Breast epithelium (tissue), 4 donors: Measurements from ENCODE around the gene RCC1. TPM values are rescaled to one million over a fixed set of nuclear protein-coding genes. Genes with fewer than 3 reads are reported as not detected.

Experiments
- DNase-seq, 2 donors: peaks; one replicate each; pipeline ENCODE4 v3.0.0-alpha.2; 2019; ENCODE audit warnings: low spot score in 2 of 2
- H3K27ac ChIP-seq, 2 donors: fragments of 200-600 bp; sonication (generic) in 1 of 2; one replicate each; pipeline ENCODE4 v1.5.1; 2016 to 2019; ENCODE audit warnings: mild to moderate bottlenecking in 1 of 2
- H3K27me3 ChIP-seq, 2 donors: fragments of 200-600 bp; sonication (generic) in 1 of 2; one replicate each; pipeline versions ENCODE4 v1.5.1 to v1.6.0; 2017 to 2019; ENCODE audit warnings: control low read depth in 1 of 2, mild to moderate bottlenecking in 1 of 2
- H3K36me3 ChIP-seq: fragments of 200-600 bp; one replicate; pipeline ENCODE4 v1.5.1; 2019
- H3K4me1 ChIP-seq, 2 donors: fragments of 200-600 bp; sonication (generic); one replicate each; pipeline ENCODE4 v1.5.1; 2016 to 2019; ENCODE audit warnings: control low read depth in 1 of 2
- H3K4me3 ChIP-seq, 3 donors: fragments of 200-600 bp; sonication (generic); 1 replicate in 2 of 3; 2 replicates in 1 of 3; pipeline ENCODE4 v1.5.1; 2016 to 2019; ENCODE audit warnings: mild to moderate bottlenecking in 3 of 3, moderate library complexity in 2 of 3
- H3K9me3 ChIP-seq, 2 donors: fragments of 200-600 bp; sonication (generic) in 1 of 2; one replicate each; pipeline ENCODE4 v1.5.1; 2016 to 2019; ENCODE audit warnings: control low read depth in 1 of 2
- POLR2A ChIP-seq: fragments of 450-650 bp; IDR thresholded peaks from one replicate; pipeline ENCODE4 v1.6.1; 2016; ENCODE audit warnings: antibody characterized with exemption, mild to moderate bottlenecking, moderate library complexity
- POLR2AphosphoS5 ChIP-seq, 3 donors: sonication (generic); formaldehyde crosslinking; IDR thresholded peaks; one replicate each; pipeline ENCODE4 v1.6.1; 2017; ENCODE audit warnings: antibody characterized with exemption in 3 of 3
- intact Hi-C: fragments of 100-400 bp; cut with DNase I; formaldehyde crosslinking; loops from one replicate; pipeline ENCODE4 v1.15.1; 2023; ENCODE audit warnings: low total_unique reads
- total RNA-seq, 3 donors: library from RNA; depleted of rRNA; stranded (reverse); fragments of >200 nt; gene quantifications; one replicate each; pipeline ENCODE4 v1.1.0, GENCODE V29; 2016
- TF ChIP-seq, protein P1 (sequence below), 3 donors: fragments of 450-650 bp; IDR thresholded peaks; one replicate each; pipeline ENCODE4 v1.5.1; 2016 to 2017; ENCODE audit warnings: antibody characterized with exemption in 3 of 3, mild to moderate bottlenecking in 3 of 3, moderate library complexity in 3 of 3

Gene RCC1
- total RNA-seq, 3 donors from 2014 or later, result 15.7 to 44.9 (median 40.1) TPM

- intact Hi-C loops, result no loop called here
- H3K27ac ChIP-seq, result no peak overlapping the region
- DNase-seq, result no peak
- peaks cover 10% of the 10 kb centered on the region for H3K36me3 ChIP-seq
- no peak for TF ChIP-seq POLR2AphosphoS5 (IDR thresholded peaks at IDR 0.05)
- TF ChIP-seq, protein P1, sequence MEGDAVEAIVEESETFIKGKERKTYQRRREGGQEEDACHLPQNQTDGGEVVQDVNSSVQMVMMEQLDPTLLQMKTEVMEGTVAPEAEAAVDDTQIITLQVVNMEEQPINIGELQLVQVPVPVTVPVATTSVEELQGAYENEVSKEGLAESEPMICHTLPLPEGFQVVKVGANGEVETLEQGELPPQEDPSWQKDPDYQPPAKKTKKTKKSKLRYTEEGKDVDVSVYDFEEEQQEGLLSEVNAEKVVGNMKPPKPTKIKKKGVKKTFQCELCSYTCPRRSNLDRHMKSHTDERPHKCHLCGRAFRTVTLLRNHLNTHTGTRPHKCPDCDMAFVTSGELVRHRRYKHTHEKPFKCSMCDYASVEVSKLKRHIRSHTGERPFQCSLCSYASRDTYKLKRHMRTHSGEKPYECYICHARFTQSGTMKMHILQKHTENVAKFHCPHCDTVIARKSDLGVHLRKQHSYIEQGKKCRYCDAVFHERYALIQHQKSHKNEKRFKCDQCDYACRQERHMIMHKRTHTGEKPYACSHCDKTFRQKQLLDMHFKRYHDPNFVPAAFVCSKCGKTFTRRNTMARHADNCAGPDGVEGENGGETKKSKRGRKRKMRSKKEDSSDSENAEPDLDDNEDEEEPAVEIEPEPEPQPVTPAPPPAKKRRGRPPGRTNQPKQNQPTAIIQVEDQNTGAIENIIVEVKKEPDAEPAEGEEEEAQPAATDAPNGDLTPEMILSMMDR (IDR thresholded peaks at IDR 0.05), result no peak
- TF ChIP-seq POLR2A, result no peak
- H3K9me3 ChIP-seq, result no peaks in the 10 kb centered on the region
- H3K27me3 ChIP-seq, result no peaks in the 10 kb centered on the region
- H3K4me3 ChIP-seq, result no peak overlapping the region
- H3K4me1 ChIP-seq, result no peaks in the 10 kb centered on the region
These were observed 11.1 kb upstream of the RCC1 start for GRCh38 chr1:28494737-28495136.

- Histone ChIP-seq H3K36me3 (no peaks in the 10 kb centered on the region), H3K9me3 (no peaks in the 10 kb centered on the region), H3K4me3 (no peak overlapping the region), H3K27ac (no peak overlapping the region), H3K27me3 (no peaks in the 10 kb centered on the region), H3K4me1 (no peaks in the 10 kb centered on the region)
- TF ChIP-seq, protein P1 (IDR thresholded peaks at IDR 0.05), result no peak
- TF ChIP-seq POLR2A (no peak), POLR2AphosphoS5 (IDR thresholded peaks at IDR 0.05) (no peak)
- DNase-seq, result no peak
- intact Hi-C loops, result no loop called here
These were observed 6.3 kb upstream of the RCC1 start for GRCh38 chr1:28499553-28499952.

DNA sequence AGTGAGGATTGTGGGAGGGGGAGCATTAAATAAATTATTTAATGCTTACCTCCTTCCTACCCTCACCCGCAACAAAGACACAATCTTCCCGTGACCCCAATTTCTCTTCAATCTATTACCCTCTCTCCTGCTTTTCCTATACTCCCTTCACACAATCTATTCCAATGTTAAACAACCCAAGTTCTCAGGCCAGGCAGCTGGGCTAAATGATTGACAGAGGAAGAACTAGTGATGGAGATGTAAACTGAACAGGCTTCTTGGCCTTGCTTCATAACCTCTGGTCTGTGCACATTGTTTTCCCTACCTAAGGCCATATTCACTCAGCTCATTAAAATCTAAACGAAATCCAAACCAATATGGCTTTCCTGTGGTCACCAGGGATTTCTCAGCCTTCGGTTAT is 3.9 kb upstream of the RCC1 start:
- Histone ChIP-seq H3K4me1 (no peaks in the 10 kb centered on the region), H3K9me3 (no peaks in the 10 kb centered on the region), H3K4me3 (no peak overlapping the region), H3K27ac (no peak overlapping the region), H3K36me3 (no peaks in the 10 kb centered on the region), H3K27me3 (no peaks in the 10 kb centered on the region)
- intact Hi-C loops, result no loop called here
- no peak for TF ChIP-seq POLR2A
- TF ChIP-seq POLR2AphosphoS5 (IDR thresholded peaks at IDR 0.05), result no peak
- TF ChIP-seq, protein P1 (IDR thresholded peaks at IDR 0.05), result no peak
- no peak for DNase-seq

DNA sequence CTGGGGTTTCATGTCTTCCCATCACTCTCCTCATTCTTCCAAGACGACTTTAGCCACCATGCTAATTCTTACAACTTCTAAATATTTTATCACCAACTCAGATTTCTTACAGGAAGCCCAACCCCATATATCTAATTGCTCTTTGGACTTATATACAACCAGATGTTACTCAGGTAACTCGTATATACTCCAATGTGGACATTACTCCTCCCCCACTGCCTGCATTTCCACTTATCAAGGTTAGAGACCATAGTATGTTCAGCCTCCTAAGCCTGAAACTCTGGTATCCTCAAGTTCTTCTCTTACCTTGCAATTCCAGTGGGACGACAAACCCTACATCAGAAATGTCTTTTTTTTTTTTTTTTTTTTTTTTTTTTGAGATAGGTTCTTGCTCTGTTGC is 2.7 kb upstream of the RCC1 start:
- no peak for TF ChIP-seq POLR2A
- TF ChIP-seq, protein P1 (IDR thresholded peaks at IDR 0.05), result no peak
- no peak for TF ChIP-seq POLR2AphosphoS5 (IDR thresholded peaks at IDR 0.05)
- Histone ChIP-seq H3K27ac (no peak overlapping the region), H3K4me3 (no peak overlapping the region), H3K36me3 (no peaks in the 10 kb centered on the region), H3K9me3 (no peaks in the 10 kb centered on the region), H3K27me3 (no peaks in the 10 kb centered on the region), H3K4me1 (peaks cover 0 to 11% of the 10 kb centered on the region in 2 donors)
- DNase-seq, result no peak
- intact Hi-C loops, result no loop called here

DNA sequence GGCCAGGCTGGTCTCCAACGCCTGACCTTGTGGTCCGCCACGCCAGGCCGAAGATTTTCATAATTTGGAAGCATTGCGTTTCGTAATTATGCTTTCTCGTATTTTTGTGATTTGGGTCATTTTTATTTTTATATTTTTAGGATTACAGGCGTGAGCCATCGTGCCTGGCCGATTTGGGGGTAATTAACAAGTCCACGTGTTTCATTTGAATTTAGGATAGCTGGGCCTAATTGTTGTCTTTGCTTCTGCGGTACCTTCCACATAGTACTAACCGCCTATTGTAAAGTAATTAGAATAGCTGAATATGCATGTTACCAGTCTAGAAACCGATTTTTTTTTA is 1.0 kb downstream of the RCC1 start:
- DNase-seq, result no peak
- no peaks in the 10 kb centered on the region for H3K36me3 ChIP-seq
- no peaks in the 10 kb centered on the region for H3K27me3 ChIP-seq
- peaks cover 0 to 34% of the 10 kb centered on the region in 2 donors for H3K4me1 ChIP-seq
- H3K27ac ChIP-seq, result peak overlapping the region; percentile 85 to 86
- H3K4me3 ChIP-seq, result peak overlapping the region; percentile 64 to 79 (median 64)
- no peaks in the 10 kb centered on the region for H3K9me3 ChIP-seq
- intact Hi-C loops, result no loop called here
- TF ChIP-seq POLR2AphosphoS5 (IDR thresholded peaks at IDR 0.05), result no peak
- TF ChIP-seq, protein P1 (IDR thresholded peaks at IDR 0.05), result no peak
- no peak for TF ChIP-seq POLR2A
